ENCODE data around the gene NPAS2.

DNA sequence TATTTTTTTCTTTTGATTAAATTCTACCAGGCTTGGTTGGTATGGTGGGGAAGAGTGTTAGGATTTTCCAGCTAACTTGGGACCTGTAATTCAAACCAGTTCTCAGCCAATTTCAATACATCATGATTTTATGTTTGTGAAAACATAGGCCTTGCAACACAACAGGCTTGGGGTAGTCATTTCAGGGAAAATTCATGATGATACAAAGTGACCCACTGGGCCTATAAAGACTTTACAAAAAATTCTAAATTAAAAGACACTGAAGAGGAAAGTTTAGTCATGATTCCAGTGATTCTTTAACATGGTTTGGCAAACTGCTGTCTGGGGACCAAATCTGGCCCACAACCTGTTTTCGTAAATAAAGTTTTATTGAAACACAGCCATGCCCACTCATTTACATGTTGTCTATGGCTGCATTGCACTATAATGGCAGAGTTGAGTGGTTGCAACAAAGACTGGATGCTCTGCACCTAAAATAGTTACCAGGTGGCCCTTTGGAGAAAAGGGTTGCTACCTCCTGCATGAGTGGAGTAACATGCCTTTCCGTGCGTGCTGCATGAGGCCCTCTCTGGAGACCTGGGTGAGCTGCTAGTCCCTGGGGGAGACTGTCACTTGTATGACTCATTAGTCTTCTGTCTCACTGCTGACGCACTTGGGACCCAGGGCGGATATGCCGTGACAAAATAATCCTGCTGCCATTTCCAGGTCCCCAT, 73.6 kb downstream of the NPAS2 start:
- TF ChIP-seq, protein P1, sequence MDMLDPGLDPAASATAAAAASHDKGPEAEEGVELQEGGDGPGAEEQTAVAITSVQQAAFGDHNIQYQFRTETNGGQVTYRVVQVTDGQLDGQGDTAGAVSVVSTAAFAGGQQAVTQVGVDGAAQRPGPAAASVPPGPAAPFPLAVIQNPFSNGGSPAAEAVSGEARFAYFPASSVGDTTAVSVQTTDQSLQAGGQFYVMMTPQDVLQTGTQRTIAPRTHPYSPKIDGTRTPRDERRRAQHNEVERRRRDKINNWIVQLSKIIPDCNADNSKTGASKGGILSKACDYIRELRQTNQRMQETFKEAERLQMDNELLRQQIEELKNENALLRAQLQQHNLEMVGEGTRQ (IDR thresholded peaks at IDR 0.05; ENCODE audit: borderline replicate concordance, low read depth, low read length), result no peak
- TF ChIP-seq, protein P2, sequence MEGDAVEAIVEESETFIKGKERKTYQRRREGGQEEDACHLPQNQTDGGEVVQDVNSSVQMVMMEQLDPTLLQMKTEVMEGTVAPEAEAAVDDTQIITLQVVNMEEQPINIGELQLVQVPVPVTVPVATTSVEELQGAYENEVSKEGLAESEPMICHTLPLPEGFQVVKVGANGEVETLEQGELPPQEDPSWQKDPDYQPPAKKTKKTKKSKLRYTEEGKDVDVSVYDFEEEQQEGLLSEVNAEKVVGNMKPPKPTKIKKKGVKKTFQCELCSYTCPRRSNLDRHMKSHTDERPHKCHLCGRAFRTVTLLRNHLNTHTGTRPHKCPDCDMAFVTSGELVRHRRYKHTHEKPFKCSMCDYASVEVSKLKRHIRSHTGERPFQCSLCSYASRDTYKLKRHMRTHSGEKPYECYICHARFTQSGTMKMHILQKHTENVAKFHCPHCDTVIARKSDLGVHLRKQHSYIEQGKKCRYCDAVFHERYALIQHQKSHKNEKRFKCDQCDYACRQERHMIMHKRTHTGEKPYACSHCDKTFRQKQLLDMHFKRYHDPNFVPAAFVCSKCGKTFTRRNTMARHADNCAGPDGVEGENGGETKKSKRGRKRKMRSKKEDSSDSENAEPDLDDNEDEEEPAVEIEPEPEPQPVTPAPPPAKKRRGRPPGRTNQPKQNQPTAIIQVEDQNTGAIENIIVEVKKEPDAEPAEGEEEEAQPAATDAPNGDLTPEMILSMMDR (IDR thresholded peaks at IDR 0.05), result no peak
- TF ChIP-seq POLR2AphosphoS5 (IDR thresholded peaks at IDR 0.05; ENCODE audit: low read depth, low read length), result no peak
- no peak for TF ChIP-seq EZH2phosphoT487 (IDR thresholded peaks at IDR 0.05; ENCODE audit: borderline replicate concordance, low read depth)
- no peak for TF ChIP-seq JUND (IDR thresholded peaks at IDR 0.05)
- no peak for TF ChIP-seq GABPA (IDR thresholded peaks at IDR 0.05; ENCODE audit: low read depth)
- TF ChIP-seq EP300 (IDR thresholded peaks at IDR 0.05; ENCODE audit: borderline replicate concordance in 1 of 2, low read depth in 1 of 2, low read length in 1 of 2), result no peak

All from SK-N-SH (cell line).